Body of pancreas (tissue), 4 donors: ENCODE results near the gene ADCY3. TPM values are rescaled to one million over a fixed set of nuclear protein-coding genes. Genes with fewer than 3 reads are reported as not detected.

ENCODE experiments used
- ATAC-seq: fragments of 150-250 bp; one replicate; pipeline ENCODE4 v1.9.1; 2016
- DNase-seq, 4 donors: peaks; one replicate each; pipeline ENCODE4 v3.0.0-alpha.2; 2019
- H3K27ac ChIP-seq, 4 donors: fragments of 200-600 bp; sonication (generic); 1 replicate in 3 of 4; 2 replicates in 1 of 4; pipeline versions ENCODE4 v1.5.1 to v1.6.1; 2016 to 2019; ENCODE audit warnings: mild to moderate bottlenecking in 1 of 4, mixed read lengths in 1 of 4, moderate library complexity in 1 of 4
- H3K27me3 ChIP-seq, 2 donors: fragments of 200-600 bp; sonication (generic); one replicate each; pipeline ENCODE4 v1.6.0; 2016; ENCODE audit warnings: mild to moderate bottlenecking in 1 of 2
- H3K36me3 ChIP-seq, 2 donors: fragments of 200-600 bp; sonication (generic); replicated peaks in 1 of 2; 2 replicates each; pipeline ENCODE4 v1.5.1; 2016; ENCODE audit warnings: low read depth in 2 of 2; ENCODE audit not compliant: insufficient read depth in 1 of 2
- H3K4me1 ChIP-seq: fragments of 200-600 bp; sonication (generic); one replicate; pipeline ENCODE4 v1.6.0; 2016
- H3K4me3 ChIP-seq, 2 donors: fragments of 200-600 bp; sonication (generic); 1 replicate in 1 of 2; 2 replicates in 1 of 2; pipeline ENCODE4 v1.5.1; 2016 to 2019
- H3K9me3 ChIP-seq, 3 donors: fragments of 200-600 bp; sonication (generic); 1 replicate in 2 of 3; 2 replicates in 1 of 3; pipeline ENCODE4 v1.5.1; 2016
- CTCF ChIP-seq, 7 experiments: fragments of 450-650 bp in 4 of 7; fragments of 200-600 bp in 3 of 7; sonication (generic) in 3 of 7; IDR thresholded peaks; one replicate each; pipeline ENCODE4 v1.5.1; 2016 to 2019; ENCODE audit warnings: antibody characterized with exemption in 7 of 7
- POLR2A ChIP-seq, 3 donors: fragments of 450-650 bp; IDR thresholded peaks; one replicate each; pipeline ENCODE4 v1.6.1; 2016; ENCODE audit warnings: antibody characterized with exemption in 3 of 3, mild to moderate bottlenecking in 2 of 3
- WGBS, 2 donors: methylation state at CpG; one replicate each; pipeline ENCODE4 v1.1.5; 2017; 5-methylcytosine and 5-hydroxymethylcytosine counted together
- intact Hi-C: fragments of 100-400 bp; cut with DNase I; formaldehyde crosslinking; loops from one replicate; pipeline ENCODE4 v1.15.1; 2023
- total RNA-seq, 2 donors: library from RNA; depleted of rRNA; stranded (reverse); fragments of >200 nt; gene quantifications; one replicate each; pipeline ENCODE4 v1.1.0, GENCODE V29; 2016

The ADCY3 gene
- total RNA-seq, 2 donors from 2014 or later = 17.1 to 63.9 TPM

GRCh38 chr2:24788816-24789215, 131.2 kb downstream of the ADCY3 start:
- ATAC-seq (no peak), DNase-seq (no peak)
- TF ChIP-seq POLR2A (IDR thresholded peaks at IDR 0.05) (no peak), CTCF (IDR thresholded peaks at IDR 0.05) (no peak)
- WGBS, 2 donors = 73 to 83% methylated on average over 3 of the region's 3 CpGs
- no peaks in the 10 kb centered on the region for H3K27me3 ChIP-seq
- H3K27ac ChIP-seq = no peak overlapping the region
- intact Hi-C loops = no loop called here
- H3K4me3 ChIP-seq = no peak overlapping the region
- H3K36me3 ChIP-seq = no peaks in the 10 kb centered on the region
- no peaks in the 10 kb centered on the region for H3K9me3 ChIP-seq
- H3K4me1 ChIP-seq = peaks cover 12% of the 10 kb centered on the region

GRCh38 chr2:24787532-24787931, 132.5 kb downstream of the ADCY3 start:
- Histone ChIP-seq H3K27ac (no peak overlapping the region), H3K36me3 (no peaks in the 10 kb centered on the region), H3K27me3 (no peaks in the 10 kb centered on the region), H3K9me3 (no peaks in the 10 kb centered on the region), H3K4me3 (no peak overlapping the region), H3K4me1 (peaks cover 9% of the 10 kb centered on the region)
- DNase-seq (no peak), ATAC-seq (no peak)
- TF ChIP-seq CTCF (IDR thresholded peaks at IDR 0.05) (no peak), POLR2A (IDR thresholded peaks at IDR 0.05) (no peak)
- intact Hi-C loops = no loop called here
- 62 to 73% methylated on average over 2 of the region's 2 CpGs for WGBS, 2 donors

GRCh38 chr2:24785671-24786321, 134.2 kb downstream of the ADCY3 start:
- TF ChIP-seq CTCF (IDR thresholded peaks at IDR 0.05) (no peak), POLR2A (IDR thresholded peaks at IDR 0.05) (no peak)
- no peak for ATAC-seq
- Histone ChIP-seq H3K27ac (no peak overlapping the region), H3K4me1 (no peaks in the 10 kb centered on the region), H3K36me3 (no peaks in the 10 kb centered on the region), H3K9me3 (no peaks in the 10 kb centered on the region), H3K27me3 (no peaks in the 10 kb centered on the region), H3K4me3 (no peak overlapping the region)
- peak in 2 of 4 donors; percentile 10 to 19 for DNase-seq
- WGBS, 2 donors = 79 to 88% methylated on average over 6 of the region's 6 CpGs
- intact Hi-C loops = no loop called here

- ATAC-seq = no peak
- intact Hi-C loops = no loop called here
- 92 to 97% methylated on average over 3 of the region's 3 CpGs for WGBS, 2 donors
These were observed 136.4 kb downstream of the ADCY3 start for GRCh38 chr2:24783641-24784040.

More at GRCh38 chr2:24783641-24784040, 136.4 kb downstream of the ADCY3 start:
- no peaks in the 10 kb centered on the region for H3K9me3 ChIP-seq
- TF ChIP-seq CTCF (IDR thresholded peaks at IDR 0.05) (no peak), POLR2A (IDR thresholded peaks at IDR 0.05) (no peak)
- H3K4me3 ChIP-seq = no peak overlapping the region
- no peaks in the 10 kb centered on the region for H3K36me3 ChIP-seq
- no peaks in the 10 kb centered on the region for H3K4me1 ChIP-seq
- H3K27me3 ChIP-seq = no peaks in the 10 kb centered on the region
- H3K27ac ChIP-seq = no peak overlapping the region
- DNase-seq = no peak
